Endothelial cell of umbilical vein (primary cell): ENCODE results near the gene RASL11A. TPM values are rescaled to one million over a fixed set of nuclear protein-coding genes. Genes with fewer than 3 reads are reported as not detected.

Source experiments
- BruUV-seq: library from RNA; stranded (reverse); fragments of 400-500 nt; replicated peaks from 2 replicates; lab custom pipeline; 2021; lab: Mats Ljungman, UMichigan
- CTCF ChIA-PET: fragments of 300-600, 350-600 bp; sonication (Branson Sonifier 250); formaldehyde crosslinking; loops from one replicate; lab custom pipeline; 2021; ENCODE audit warnings: antibody characterized with exemption, inconsistent platforms; lab: Charles Lee
- POLR2A ChIA-PET: fragments of 300-600, 350-600 bp; sonication (Branson Sonifier 250); formaldehyde crosslinking; loops from one replicate; lab custom pipeline; 2021; ENCODE audit warnings: antibody characterized with exemption, inconsistent platforms; lab: Charles Lee
- DNase-seq: peaks from one replicate; pipeline ENCODE4 v3.0.0-alpha.2; 2011; ENCODE audit warnings: low read depth, low spot score
- FAIRE-seq: peaks from 2 replicates; lab custom pipeline; 2011; peaks lifted over from hg19 to GRCh38; lab: Jason Lieb, UNC
- H2AFZ ChIP-seq: 2 replicates; pipeline ENCODE4 v1.6.0; 2012; ENCODE audit warnings: low read depth, low read length, control low read depth, inconsistent platforms
- H3K27ac ChIP-seq: 2 replicates; pipeline ENCODE4 v1.5.1; 2011; ENCODE audit warnings: low read depth, mild to moderate bottlenecking, control low read depth, low read length, moderate library complexity; ENCODE audit not compliant: insufficient read depth
- H3K27me3 ChIP-seq, 2 experiments: 2 replicates each; pipeline versions ENCODE4 v1.6.0 to v1.6.1; 2011; ENCODE audit warnings: low read length in 2 of 2, mixed read lengths in 1 of 2; ENCODE audit not compliant: control insufficient read depth in 2 of 2, insufficient read depth in 2 of 2
- H3K36me3 ChIP-seq, 2 experiments: 2 replicates in 1 of 2; 3 replicates in 1 of 2; pipeline ENCODE4 v1.5.1; 2011; ENCODE audit warnings: low read length in 2 of 2, mild to moderate bottlenecking in 1 of 2, moderate library complexity in 1 of 2; ENCODE audit not compliant: control insufficient read depth in 2 of 2, insufficient read depth in 2 of 2; ENCODE audit errors: extremely low read depth in 1 of 2
- H3K4me1 ChIP-seq: 3 replicates; pipeline ENCODE4 v1.5.1; 2011; ENCODE audit warnings: mild to moderate bottlenecking, low read length; ENCODE audit not compliant: control insufficient read depth, insufficient read depth; ENCODE audit errors: extremely low read depth
- H3K4me2 ChIP-seq: 2 replicates; pipeline ENCODE4 v1.6.1; 2011; ENCODE audit warnings: low read length, control low read depth, mixed read lengths; ENCODE audit not compliant: insufficient read depth
- H3K4me3 ChIP-seq, 3 experiments: fragments of 200-600 bp in 1 of 3; sonication (generic), shearing (Covaris generic) in 1 of 3; replicated peaks in 1 of 3; 2 replicates each; pipeline ENCODE4 v1.5.1; 2011 to 2016; ENCODE audit warnings: control low read depth in 3 of 3, low read length in 3 of 3, mild to moderate bottlenecking in 2 of 3, inconsistent platforms in 1 of 3, low read depth in 1 of 3, moderate library complexity in 1 of 3; ENCODE audit not compliant: insufficient read depth in 1 of 3
- H3K79me2 ChIP-seq: 2 replicates; pipeline ENCODE4 v1.6.0; 2012; ENCODE audit warnings: low read length, inconsistent platforms; ENCODE audit not compliant: control insufficient read depth, insufficient read depth
- H3K9ac ChIP-seq: replicated peaks from 2 replicates; pipeline ENCODE3; 2011; ENCODE audit warnings: low read length, control low read depth; ENCODE audit not compliant: insufficient read depth; ENCODE audit errors: extremely low read depth
- H3K9me1 ChIP-seq: replicated peaks from 3 replicates; pipeline ENCODE4 v1.6.0; 2011; ENCODE audit warnings: mild to moderate bottlenecking, low read length; ENCODE audit not compliant: control insufficient read depth, insufficient read depth; ENCODE audit errors: extremely low read depth
- H3K9me3 ChIP-seq: replicated peaks from 2 replicates; pipeline ENCODE4 v1.5.1; 2012; ENCODE audit warnings: low read length, inconsistent platforms; ENCODE audit not compliant: control insufficient read depth, insufficient read depth
- H4K20me1 ChIP-seq: replicated peaks from 2 replicates; pipeline ENCODE3; 2011; ENCODE audit warnings: mild to moderate bottlenecking, low read length; ENCODE audit not compliant: control insufficient read depth, insufficient read depth; ENCODE audit errors: extremely low read depth
- CTCF ChIP-seq, 2 donors: IDR thresholded peaks; 1 replicate in 1 of 2; 2 replicates in 1 of 2; pipeline ENCODE4 v1.5.1; 2011; ENCODE audit warnings: low read length in 2 of 2, mild to moderate bottlenecking in 2 of 2, moderate library complexity in 2 of 2, control low read depth in 1 of 2, inconsistent platforms in 1 of 2, low read depth in 1 of 2; ENCODE audit not compliant: insufficient read depth in 1 of 2; ENCODE audit errors: extremely low read depth in 1 of 2
- EZH2 ChIP-seq: IDR thresholded peaks from 2 replicates; pipeline ENCODE4 v1.6.1; 2012; ENCODE audit warnings: borderline replicate concordance, low read depth, mild to moderate bottlenecking, moderate library complexity, low read length, inconsistent platforms; ENCODE audit not compliant: severe bottlenecking
- FOS ChIP-seq: IDR thresholded peaks from 2 replicates; pipeline ENCODE4 v1.6.1; 2011; ENCODE audit warnings: mild to moderate bottlenecking, low read length, moderate library complexity, borderline replicate concordance; ENCODE audit not compliant: insufficient read depth
- GATA2 ChIP-seq: IDR thresholded peaks from 2 replicates; pipeline ENCODE4 v1.7.0; 2011; ENCODE audit warnings: low read depth, mild to moderate bottlenecking, moderate library complexity, mixed read lengths, low read length; ENCODE audit not compliant: insufficient read length, insufficient read depth
- JUN ChIP-seq: IDR thresholded peaks from 2 replicates; pipeline ENCODE4 v1.6.1; 2011; ENCODE audit warnings: borderline replicate concordance, low read depth; ENCODE audit not compliant: insufficient read length, insufficient read depth
- MAX ChIP-seq: IDR thresholded peaks from 2 replicates; pipeline ENCODE4 v1.6.1; 2011; ENCODE audit not compliant: insufficient read depth, insufficient read length
- MYC ChIP-seq: IDR thresholded peaks from one replicate; pipeline ENCODE4 v1.6.1; 2011; ENCODE audit warnings: mild to moderate bottlenecking, low read depth, low read length
- POLR2A ChIP-seq: IDR thresholded peaks from 2 replicates; pipeline ENCODE4 v1.6.1; 2012; ENCODE audit warnings: low read depth, mild to moderate bottlenecking, control low read depth, low read length
- POLR2AphosphoS5 ChIP-seq: IDR thresholded peaks from 2 replicates; pipeline ENCODE4 v1.6.1; 2012; ENCODE audit warnings: low read depth, mild to moderate bottlenecking, control low read depth, low read length, moderate library complexity; ENCODE audit not compliant: insufficient read depth
- dilution Hi-C: fragments of 300-500 bp; cut with MboI; formaldehyde crosslinking; loops from one replicate; pipeline ENCODE4 v1.15.0; 2019; ENCODE audit warnings: low sequenced_read_pairs; ENCODE audit not compliant: extremely low pct_ligation_motif_present
- intact Hi-C: fragments of 100-400 bp; cut with micrococcal nuclease; formaldehyde crosslinking; loops from one replicate; pipeline ENCODE4 v1.10.0; 2022
- polyA plus RNA-seq, 4 experiments: library from polyadenylated mRNA; depleted of rRNA in 3 of 4; stranded (reverse) in 3 of 4; unstranded in 1 of 4; fragments of >200 nt; gene quantifications; 2 replicates each; pipeline versions ENCODE4 v1.2.1 to v1.2.3, GENCODE V29; 2011 to 2012; ENCODE audit warnings: missing spikeins in 1 of 4
- total RNA-seq: library from RNA; stranded (reverse); gene quantifications from 2 replicates; pipeline ENCODE4 v1.2.3, GENCODE V29; 2021

The RASL11A gene
- total and polyA plus RNA-seq, 2 donors (not counting 3 experiments of a cell fraction or from before 2014, with no cell fraction given): 1.2 to 1.3 TPM

GRCh38 chr13:27257233-27257568 is 13.4 kb upstream of the RASL11A start:
- Histone ChIP-seq H3K79me2 (peaks cover 43% of the 10 kb centered on the region), H4K20me1 (peaks cover 9% of the 10 kb centered on the region), H3K9me1 (no peaks in the 10 kb centered on the region), H3K4me1 (peaks cover 25% of the 10 kb centered on the region), H3K4me3 (no peak overlapping the region), H3K9ac (no peak overlapping the region), H3K27me3 (no peaks in the 10 kb centered on the region), H3K9me3 (no peaks in the 10 kb centered on the region), H3K36me3 (peaks cover 7 to 29% of the 10 kb centered on the region in 2 experiments), H3K4me2 (no peak overlapping the region), H2AFZ (no peak overlapping the region), H3K27ac (no peak overlapping the region)
- TF ChIP-seq CTCF (IDR thresholded peaks at IDR 0.05; ENCODE audit: extremely low read depth in 1 of 2, insufficient read depth in 1 of 2, low read depth in 1 of 2, low read length in 2 of 2) (no peak), GATA2 (no peak), MAX (no peak), POLR2A (no peak), EZH2 (no peak), MYC (no peak), FOS (no peak), JUN (no peak), POLR2AphosphoS5 (no peak)
- no peak for FAIRE-seq
- POLR2A ChIA-PET: interaction anchor here (0.7 kb wide), 1 partner anchor 62 kb away, joined by 4 read pairs; no protein-coding TSS in a partner anchor
- DNase-seq: no peak
- BruUV-seq: no TSS peak
- intact Hi-C loops (no loop called here), dilution Hi-C loops (no loop called here)
- CTCF ChIA-PET: interaction anchor here (0.8 to 1.7 kb wide), 2 partner anchors 14 to 272 kb away, joined by 3 to 7 read pairs; partner anchors contain the start of gene RASL11A
